ENCODE results near the gene IMPDH2.

Gene IMPDH2

DNA sequence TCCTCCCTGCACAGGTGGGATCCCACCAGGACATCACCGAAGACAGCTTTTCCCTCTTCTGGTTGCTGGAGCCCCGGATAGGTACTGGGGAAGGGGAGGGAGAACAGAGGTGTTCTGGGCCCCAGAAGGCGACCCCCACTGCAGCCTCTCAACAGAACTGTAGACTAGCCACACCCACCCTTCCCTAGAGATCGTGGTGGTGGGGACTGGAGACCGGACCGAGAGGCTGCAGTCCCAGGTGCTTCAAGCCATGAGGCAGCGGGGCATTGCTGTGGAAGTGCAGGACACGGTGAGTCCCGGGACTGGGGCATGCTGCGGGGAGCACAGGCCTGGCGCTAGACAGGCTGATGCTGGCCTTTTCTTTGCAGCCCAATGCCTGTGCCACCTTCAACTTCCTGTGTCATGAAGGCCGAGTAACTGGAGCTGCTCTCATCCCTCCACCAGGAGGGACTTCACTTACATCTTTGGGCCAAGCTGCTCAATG is 6.5 kb downstream of the IMPDH2 start:
- H3K4me3 ChIP-seq (ENCODE audit: low read depth, low read length), result peak overlapping the region; percentile 93
- TF ChIP-seq, protein P1, sequence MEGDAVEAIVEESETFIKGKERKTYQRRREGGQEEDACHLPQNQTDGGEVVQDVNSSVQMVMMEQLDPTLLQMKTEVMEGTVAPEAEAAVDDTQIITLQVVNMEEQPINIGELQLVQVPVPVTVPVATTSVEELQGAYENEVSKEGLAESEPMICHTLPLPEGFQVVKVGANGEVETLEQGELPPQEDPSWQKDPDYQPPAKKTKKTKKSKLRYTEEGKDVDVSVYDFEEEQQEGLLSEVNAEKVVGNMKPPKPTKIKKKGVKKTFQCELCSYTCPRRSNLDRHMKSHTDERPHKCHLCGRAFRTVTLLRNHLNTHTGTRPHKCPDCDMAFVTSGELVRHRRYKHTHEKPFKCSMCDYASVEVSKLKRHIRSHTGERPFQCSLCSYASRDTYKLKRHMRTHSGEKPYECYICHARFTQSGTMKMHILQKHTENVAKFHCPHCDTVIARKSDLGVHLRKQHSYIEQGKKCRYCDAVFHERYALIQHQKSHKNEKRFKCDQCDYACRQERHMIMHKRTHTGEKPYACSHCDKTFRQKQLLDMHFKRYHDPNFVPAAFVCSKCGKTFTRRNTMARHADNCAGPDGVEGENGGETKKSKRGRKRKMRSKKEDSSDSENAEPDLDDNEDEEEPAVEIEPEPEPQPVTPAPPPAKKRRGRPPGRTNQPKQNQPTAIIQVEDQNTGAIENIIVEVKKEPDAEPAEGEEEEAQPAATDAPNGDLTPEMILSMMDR (conservative IDR thresholded peaks at IDR 0.05; ENCODE audit: low read depth, low read length), result no peak
- DNase-seq (ENCODE audit: low read depth), result no peak

DNA sequence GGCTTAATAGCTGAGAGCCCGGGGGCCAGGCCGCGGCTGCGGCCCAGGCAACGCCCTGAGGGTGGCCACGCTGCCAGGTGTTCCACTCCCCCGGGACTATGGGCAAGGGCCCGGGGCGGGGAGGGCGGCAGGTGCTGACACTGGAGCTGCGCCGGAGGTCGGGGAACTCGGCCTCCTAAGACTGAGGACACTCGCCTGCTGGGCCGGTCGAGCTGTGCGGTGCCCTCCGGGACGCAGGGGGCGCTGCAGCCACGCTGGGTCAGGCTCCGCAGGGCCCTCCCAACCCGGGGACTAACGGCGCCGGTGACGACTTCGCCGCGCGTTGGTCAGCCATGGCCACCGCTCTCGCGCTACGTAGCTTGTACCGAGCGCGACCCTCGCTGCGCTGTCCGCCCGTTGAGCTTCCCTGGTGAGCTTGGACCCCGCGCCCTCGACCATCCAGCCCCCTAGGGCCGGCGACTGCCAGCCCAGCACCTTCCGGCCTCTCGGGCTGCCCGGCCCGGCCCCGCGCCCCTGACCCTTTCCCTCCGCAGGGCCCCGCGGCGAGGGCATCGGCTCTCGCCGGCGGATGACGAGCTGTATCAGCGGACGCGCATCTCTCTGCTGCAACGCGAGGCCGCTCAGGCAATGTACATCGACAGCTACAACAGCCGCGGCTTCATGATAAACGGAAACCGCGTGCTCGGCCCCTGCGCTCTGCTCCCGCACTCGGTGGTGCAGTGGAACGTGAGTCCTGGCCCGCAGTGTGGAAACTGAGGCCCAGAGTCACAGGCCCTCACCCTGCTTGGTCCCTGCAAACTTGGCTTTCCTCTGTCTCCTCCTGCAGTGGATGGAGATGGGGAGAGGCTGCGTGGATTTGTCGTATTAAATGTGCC is 7.1 kb downstream of the IMPDH2 start, which contains the start of gene NDUFAF3:
Gene NDUFAF3, plus strand, starts transcription at position 309 of the 875 bp plus-strand sequence. Its CDS starts 24 bp downstream, at position 333.
- H3K4me3 ChIP-seq (ENCODE audit: low read depth, low read length), result peak within 1 kb of the TSS; percentile 93
- peak; percentile 95 for DNase-seq (ENCODE audit: low read depth)
- TF ChIP-seq, protein P1 (conservative IDR thresholded peaks at IDR 0.05; ENCODE audit: low read depth, low read length), result peak; percentile 78

DNA sequence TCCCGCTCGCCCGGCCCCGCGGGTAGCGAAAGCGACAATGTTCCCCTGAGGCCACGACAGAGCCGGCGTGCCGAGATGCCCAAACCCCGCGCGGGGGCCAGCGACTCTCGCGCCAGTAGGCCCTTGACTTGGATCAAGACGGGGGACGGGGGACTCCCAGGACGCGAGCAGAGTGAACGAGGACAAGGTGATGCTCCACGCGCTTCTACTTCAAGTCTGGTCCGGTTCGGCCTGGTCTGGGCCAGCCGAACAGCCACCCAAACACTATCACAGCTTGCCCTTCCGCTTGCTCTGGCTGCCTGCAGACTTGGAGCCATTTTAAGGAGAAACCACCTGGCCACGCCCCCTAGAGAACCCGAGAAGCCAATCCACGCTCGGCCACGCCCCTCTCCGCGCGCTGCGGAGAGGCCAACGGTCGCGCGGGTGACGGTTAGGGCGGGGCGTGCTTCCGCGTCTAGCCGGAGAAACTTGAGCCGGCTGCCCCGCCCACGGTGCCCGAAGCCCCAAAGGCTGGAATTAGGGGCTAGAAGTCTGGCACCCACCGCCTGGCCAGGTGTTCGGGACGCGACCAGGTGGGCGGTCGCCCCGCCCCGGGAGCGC is 7.9 kb downstream of the IMPDH2 start:
- peak; percentile 98 for DNase-seq (ENCODE audit: low read depth)
- TF ChIP-seq, protein P1 (conservative IDR thresholded peaks at IDR 0.05; ENCODE audit: low read depth, low read length), result no peak
- H3K4me3 ChIP-seq (ENCODE audit: low read depth, low read length), result peak overlapping the region; percentile 93

- no peak for DNase-seq (ENCODE audit: low read depth)
- TF ChIP-seq, protein P1 (conservative IDR thresholded peaks at IDR 0.05; ENCODE audit: low read depth, low read length), result no peak
- peak overlapping the region; percentile 93 for H3K4me3 ChIP-seq (ENCODE audit: low read depth, low read length)
These were observed 8.6 kb downstream of the IMPDH2 start for GRCh38 chr3:49020330-49021212.

DNA sequence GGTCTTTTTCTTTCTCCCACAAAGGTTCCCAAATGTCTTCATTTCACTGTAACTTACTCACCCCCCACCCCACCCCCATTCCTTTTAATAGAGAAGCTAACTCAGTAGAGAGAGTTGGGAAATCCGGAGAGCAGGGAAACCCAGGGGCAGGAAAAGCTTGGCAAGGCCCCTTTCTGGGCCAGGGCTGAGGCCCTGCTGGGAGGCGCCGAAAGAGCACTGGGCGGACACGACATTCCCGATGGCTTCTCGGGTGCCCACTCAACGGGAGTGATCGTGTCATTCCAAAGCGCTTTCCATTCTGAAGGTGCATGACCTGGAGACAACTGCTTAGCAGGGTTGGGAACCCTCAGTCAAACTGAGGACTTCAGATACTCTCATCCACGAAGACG is 9.3 kb downstream of the IMPDH2 start:
- H3K4me3 ChIP-seq (ENCODE audit: low read depth, low read length), result peak overlapping the region; percentile 93
- DNase-seq (ENCODE audit: low read depth), result no peak
- TF ChIP-seq, protein P1 (conservative IDR thresholded peaks at IDR 0.05; ENCODE audit: low read depth, low read length), result no peak

DNA sequence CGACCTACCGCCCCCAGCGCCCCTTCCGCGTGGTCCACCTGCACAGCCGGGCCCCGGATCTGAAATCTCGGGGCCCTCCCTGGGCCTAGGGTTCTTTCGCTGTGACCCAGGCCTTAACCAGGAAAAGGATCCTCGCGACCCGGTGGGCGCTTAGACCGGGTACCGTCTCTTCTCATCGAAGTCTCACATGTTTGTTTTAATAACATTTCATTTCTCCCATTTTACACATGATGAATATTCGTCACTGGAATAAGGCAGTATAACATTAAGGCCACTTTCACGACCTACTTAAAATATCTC is 10.5 kb downstream of the IMPDH2 start:
- H3K4me3 ChIP-seq (ENCODE audit: low read depth, low read length), result peak overlapping the region; percentile 88
- TF ChIP-seq, protein P1 (conservative IDR thresholded peaks at IDR 0.05; ENCODE audit: low read depth, low read length), result no peak
- no peak for DNase-seq (ENCODE audit: low read depth)

All from choroid plexus epithelial cell (primary cell).